K562 (cell line): ENCODE data around the gene MRPL40. TPM values are rescaled to one million over a fixed set of nuclear protein-coding genes. Genes with fewer than 3 reads are reported as not detected.

ENCODE experiments used
- ATAC-seq: fragments of 200-7000 bp; cut with Tn5 transposase; 3 replicates; pipeline ENCODE4 v1.9.1; 2020; ENCODE audit warnings: moderate library complexity
- BruUV-seq: library from RNA; stranded (reverse); fragments of 400-500 nt; replicated peaks from 2 replicates; lab custom pipeline; 2021; lab: Mats Ljungman, UMichigan
- CTCF ChIA-PET: fragments of 300-600 bp; formaldehyde crosslinking; extraction: SDS; loops from one replicate; lab custom pipeline; 2021; ENCODE audit warnings: low intra/inter-chr PET ratio; lab: Yijun Ruan, JAX
- POLR2A ChIA-PET: fragments of 300-600, 350-650 bp; sonication (Branson Sonifier 250); formaldehyde crosslinking; extraction: SDS; loops from one replicate; lab custom pipeline; 2021; ENCODE audit warnings: antibody characterized with exemption, inconsistent platforms; lab: Yijun Ruan, JAX
- DNase-seq, 4 experiments: peaks; one replicate each; pipeline versions ENCODE4 v3.0.0 to v3.0.0-alpha.2; 2011 to 2018; ENCODE audit warnings: low spot score in 3 of 4, mixed read lengths in 3 of 4; ENCODE audit errors: extremely low read depth in 1 of 4
- FAIRE-seq: peaks from 2 replicates; lab custom pipeline; 2011; peaks lifted over from hg19 to GRCh38; lab: Jason Lieb, UNC
- H2AFZ ChIP-seq: 2 replicates; pipeline ENCODE4 v1.6.0; 2011; ENCODE audit warnings: low read depth, low read length, control low read depth, inconsistent platforms
- H3K27ac ChIP-seq: fragments of 200-600 bp; 3 replicates; pipeline ENCODE4 v1.8.0; 2011; ENCODE audit warnings: low read depth, mild to moderate bottlenecking, control low read depth, inconsistent platforms, low read length, moderate library complexity, mixed read lengths; ENCODE audit errors: extremely low read depth
- H3K27me3 ChIP-seq, 2 experiments: fragments of 300-600 bp in 1 of 2; 2 replicates in 1 of 2; 3 replicates in 1 of 2; pipeline versions ENCODE4 v1.6.0 to v1.8.0; 2011; ENCODE audit warnings: inconsistent platforms in 2 of 2, low read length in 2 of 2, mild to moderate bottlenecking in 1 of 2, mixed read lengths in 1 of 2, moderate library complexity in 1 of 2; ENCODE audit not compliant: control insufficient read depth in 2 of 2, insufficient read depth in 2 of 2
- H3K36me3 ChIP-seq: fragments of 300-600 bp; 3 replicates; pipeline ENCODE4 v1.8.0; 2011; ENCODE audit warnings: mild to moderate bottlenecking, low read length, inconsistent platforms; ENCODE audit not compliant: control insufficient read depth, insufficient read depth
- H3K4me1 ChIP-seq, 2 experiments: fragments of 200-600 bp in 1 of 2; replicated peaks in 1 of 2; 2 replicates in 1 of 2; 3 replicates in 1 of 2; pipeline versions ENCODE4 v1.5.1 to v1.8.0; 2011; ENCODE audit warnings: inconsistent platforms in 2 of 2, low read length in 2 of 2, mild to moderate bottlenecking in 1 of 2, mixed read lengths in 1 of 2, moderate library complexity in 1 of 2; ENCODE audit not compliant: control insufficient read depth in 2 of 2, insufficient read depth in 2 of 2
- H3K4me2 ChIP-seq: 2 replicates; pipeline ENCODE4 v1.6.1; 2011; ENCODE audit warnings: low read length, control low read depth, inconsistent platforms, mixed read lengths; ENCODE audit not compliant: insufficient read depth
- H3K4me3 ChIP-seq: fragments of 200-600 bp; sonication (generic), shearing (Covaris generic); 2 replicates; pipeline ENCODE4 v1.5.1; 2016; ENCODE audit warnings: control low read depth, inconsistent platforms
- H3K79me2 ChIP-seq: fragments of 200-600 bp; 3 replicates; pipeline ENCODE4 v1.8.0; 2011; ENCODE audit warnings: low read length, inconsistent platforms; ENCODE audit not compliant: control insufficient read depth, insufficient read depth
- H3K9ac ChIP-seq, 2 experiments: 2 replicates each; pipeline versions ENCODE4 v1.6.0 to v1.6.1; 2011; ENCODE audit warnings: low read depth in 2 of 2, low read length in 2 of 2, control low read depth in 1 of 2, inconsistent platforms in 1 of 2, mild to moderate bottlenecking in 1 of 2, mixed read lengths in 1 of 2; ENCODE audit not compliant: insufficient read depth in 1 of 2
- H3K9me1 ChIP-seq: one replicate; pipeline ENCODE4 v1.6.0; 2011; ENCODE audit warnings: inconsistent platforms, mild to moderate bottlenecking, low read length, moderate library complexity; ENCODE audit not compliant: control insufficient read depth, insufficient read depth
- H3K9me3 ChIP-seq: replicated peaks from 2 replicates; pipeline ENCODE4 v1.5.1; 2011; ENCODE audit warnings: low read depth, low read length, inconsistent platforms; ENCODE audit not compliant: control insufficient read depth, insufficient read depth
- H4K20me1 ChIP-seq: replicated peaks from 2 replicates; pipeline ENCODE4 v1.6.1; 2011; ENCODE audit warnings: low read length, inconsistent platforms, mixed read lengths; ENCODE audit not compliant: control insufficient read depth, insufficient read depth
- ATF3 ChIP-seq, 2 experiments: fragments of 450-650 bp in 1 of 2; sonication (generic) in 1 of 2; formaldehyde crosslinking in 1 of 2; IDR thresholded peaks in 1 of 2; conservative IDR thresholded peaks in 1 of 2; 2 replicates each; pipeline versions ENCODE4 v1.6.1 to v1.8.1; 2016 to 2023; ENCODE audit warnings: mild to moderate bottlenecking in 2 of 2, moderate library complexity in 2 of 2, inconsistent platforms in 1 of 2, missing genetic modification reagents in 1 of 2
- CEBPG ChIP-seq, 3 experiments: fragments of 200-800 bp in 1 of 3; sonication (Bioruptor generic) in 1 of 3; sonication (generic) in 1 of 3; formaldehyde crosslinking in 1 of 3; IDR thresholded peaks in 2 of 3; conservative IDR thresholded peaks in 1 of 3; 2 replicates each; pipeline versions ENCODE4 v1.6.1 to v1.8.0; 2016 to 2022; ENCODE audit warnings: missing compliant biosample characterization in 2 of 3, missing genetic modification characterization in 2 of 3, mild to moderate bottlenecking in 1 of 3, missing genetic modification reagents in 1 of 3
- E4F1 ChIP-seq: fragments of 250-450 bp; sonication (Bioruptor Pico); IDR thresholded peaks from 2 replicates; pipeline ENCODE4 v1.5.0; 2021; ENCODE audit warnings: mild to moderate bottlenecking, borderline replicate concordance
- ESRRB ChIP-seq: fragments of 250-450 bp; sonication (Bioruptor Pico); IDR thresholded peaks from 2 replicates; pipeline ENCODE4 v1.5.0; 2020; ENCODE audit warnings: mild to moderate bottlenecking, moderate library complexity, borderline replicate concordance
- FOXM1 ChIP-seq, 2 experiments: fragments of 450-650 bp in 1 of 2; sonication (generic) in 1 of 2; formaldehyde crosslinking in 1 of 2; IDR thresholded peaks; 2 replicates each; pipeline versions ENCODE4 v1.6.1 to v1.9.0; 2017 to 2022; ENCODE audit warnings: low read depth in 2 of 2, mild to moderate bottlenecking in 2 of 2, missing genetic modification reagents in 1 of 2, moderate library complexity in 1 of 2
- HOXB6 ChIP-seq: fragments of 250-450 bp; sonication (Bioruptor Pico); IDR thresholded peaks from 2 replicates; pipeline ENCODE4 v1.5.1; 2022; ENCODE audit warnings: mild to moderate bottlenecking, borderline replicate concordance
- JUN ChIP-seq, 2 experiments: sonication (generic) in 1 of 2; formaldehyde crosslinking in 1 of 2; IDR thresholded peaks; 2 replicates each; pipeline versions ENCODE4 v1.6.1 to v1.8.0; 2012 to 2022; ENCODE audit warnings: borderline replicate concordance in 2 of 2, mild to moderate bottlenecking in 2 of 2, improper control_type of control experiment in 1 of 2, low read depth in 1 of 2, low read length in 1 of 2, missing genetic modification reagents in 1 of 2
- MAX ChIP-seq: sonication (generic); formaldehyde crosslinking; IDR thresholded peaks from 2 replicates; pipeline ENCODE4 v1.9.0; 2022; ENCODE audit warnings: mild to moderate bottlenecking, missing genetic modification reagents
- POLR2A ChIP-seq: fragments of 450-650 bp; conservative IDR thresholded peaks from 2 replicates; pipeline ENCODE4 v1.6.1; 2016
- PPARD ChIP-seq: fragments of 250-450 bp; sonication (Bioruptor Pico); IDR thresholded peaks from 2 replicates; pipeline ENCODE4 v1.8.0; 2022; ENCODE audit warnings: inconsistent platforms, mild to moderate bottlenecking, moderate library complexity
- TEAD4 ChIP-seq, 2 experiments: sonication (generic) in 1 of 2; formaldehyde crosslinking in 1 of 2; IDR thresholded peaks; 2 replicates each; pipeline versions ENCODE4 v1.6.1 to v1.8.0; 2012 to 2022; ENCODE audit warnings: borderline replicate concordance in 1 of 2, inconsistent platforms in 1 of 2, low read length in 1 of 2, mild to moderate bottlenecking in 1 of 2, missing genetic modification reagents in 1 of 2
- USF1 ChIP-seq: sonication (generic); formaldehyde crosslinking; IDR thresholded peaks from 2 replicates; pipeline ENCODE4 v1.9.0; 2022; ENCODE audit warnings: mild to moderate bottlenecking, missing genetic modification reagents
- ZNF511 ChIP-seq: sonication (generic); formaldehyde crosslinking; IDR thresholded peaks from 2 replicates; pipeline ENCODE4 v1.8.0; 2022; ENCODE audit warnings: mild to moderate bottlenecking, missing genetic modification reagents
- WGBS: fragments of 100-300 bp; shearing (Covaris generic); methylation state at CpG from one replicate; pipeline ENCODE4 v1.1.6; 2016; ENCODE audit warnings: low coverage, mixed read lengths; ENCODE audit not compliant: insufficient coverage; ENCODE audit errors: missing lambda C conversion rate; 5-methylcytosine and 5-hydroxymethylcytosine counted together
- in situ Hi-C: fragments of 300-500 bp; cut with MboI; formaldehyde crosslinking; loops from 4 replicates; pipeline ENCODE4 v1.15.0; 2018; ENCODE audit warnings: inconsistent platforms, mixed read lengths
- intact Hi-C: fragments of 100-400 bp; cut with micrococcal nuclease; formaldehyde crosslinking; loops from 2 replicates; pipeline ENCODE4 v1.14.2; 2022
- polyA plus RNA-seq, 8 experiments: library from polyadenylated mRNA; depleted of rRNA in 4 of 8; stranded (reverse) in 5 of 8; unstranded in 3 of 8; fragments of >200 nt; fragmentation: Nextera tagmentation in 2 of 8; fragmentation: Illumina TruSeq in 1 of 8; extraction: Ambion mirVana in 2 of 8; extraction: Trizol in 1 of 8; gene quantifications; 2 replicates each; pipeline versions ENCODE4 v1.2.1 to v1.2.3, GENCODE V29; 2011 to 2014; ENCODE audit warnings: inconsistent platforms in 1 of 8, missing spikeins in 1 of 8
- total RNA-seq, 7 experiments: library from RNA; depleted of rRNA in 6 of 7; stranded (reverse); fragments of >200 nt in 6 of 7; fragmentation: Illumina TruSeq in 2 of 7; extraction: Trizol in 2 of 7; gene quantifications; 2 replicates each; pipeline versions ENCODE4 v1.2.1 to v1.2.3, GENCODE V29; 2011 to 2021; ENCODE audit warnings: low replicate concordance in 1 of 7

MRPL40 gene
- total and polyA plus RNA-seq, 9 of the 15 experiments (the other 6 are each of a cell fraction or from before 2014, with no cell fraction given), result 132 to 652 (median 208) TPM

- no peak overlapping the region for H3K27ac ChIP-seq
- no peak overlapping the region for H2AFZ ChIP-seq
- ChIA-PET POLR2A (interaction anchor here (0.6 to 3.9 kb wide), 8 partner anchors 11 to 853 kb away, joined by 3 to 39 read pairs (median 6); partner anchors contain the start of gene SLC25A1), CTCF (no interaction called here)
- peaks cover 99% of the 10 kb centered on the region for H3K36me3 ChIP-seq
- H4K20me1 ChIP-seq, result 0 out of 2 replicates have a peak, but pooled peaks cover 3% of the 10 kb centered on the region
- FAIRE-seq, result no peak
- no TSS peak for BruUV-seq
- ATAC-seq, result no peak
- H3K9me1 ChIP-seq, result no peaks in the 10 kb centered on the region
- DNase-seq, result no peak
- H3K79me2 ChIP-seq, result no peaks in the 10 kb centered on the region
- H3K27me3 ChIP-seq, result no peaks in the 10 kb centered on the region
- intact Hi-C loops, result no loop called here
- no peak overlapping the region for H3K9ac ChIP-seq
- H3K4me2 ChIP-seq, result no peak overlapping the region
- no peaks in the 10 kb centered on the region for H3K9me3 ChIP-seq
- 97% methylated on average over 2 of the region's 2 CpGs for WGBS
- in situ Hi-C loops, result no loop called here
- H3K4me1 ChIP-seq, result no peaks in the 10 kb centered on the region
- H3K4me3 ChIP-seq, result no peak overlapping the region
- TF ChIP-seq USF1, result peak; percentile 42; the same call in 1 of the 2 replicates
- TF ChIP-seq HOXB6 (CRISPR knock-in tag), result 0 out of 2 replicates have a peak, but pooled peaks have one; percentile 10
- no peak for TF ChIP-seq E4F1 (CRISPR knock-in tag)
- 0 out of 2 replicates have a peak, but pooled peaks have one; percentile 19 for TF ChIP-seq POLR2A
- TF ChIP-seq ATF3 (IDR thresholded peaks at IDR 0.05), result no peak
- 0 out of 2 replicates have a peak, but pooled peaks have one; percentile 40 for TF ChIP-seq ATF3 (CRISPR knock-in tag; conservative IDR thresholded peaks at IDR 0.05)
- TF ChIP-seq JUN (IDR thresholded peaks at IDR 0.05; ENCODE audit: borderline replicate concordance, low read depth, low read length), result no peak
- TF ChIP-seq JUN (CRISPR knock-in tag; IDR thresholded peaks at IDR 0.05; ENCODE audit: borderline replicate concordance), result peak; percentile 60; the same call in 1 of the 2 replicates
- TF ChIP-seq MAX (CRISPR knock-in tag), result peak; percentile 41; the same call in 1 of the 2 replicates
- no peak for TF ChIP-seq TEAD4 (IDR thresholded peaks at IDR 0.05; ENCODE audit: low read length)
- TF ChIP-seq TEAD4 (CRISPR knock-in tag; IDR thresholded peaks at IDR 0.05; ENCODE audit: borderline replicate concordance), result peak; percentile 55; the same call in 1 of the 2 replicates
- 0 out of 2 replicates have a peak, but pooled peaks have one; percentile 5 for TF ChIP-seq ZNF511
- TF ChIP-seq ESRRB, result no peak
- peak; percentile 47; the same call in 1 of the 2 replicates for TF ChIP-seq CEBPG (CRISPR knock-in tag; IDR thresholded peaks at IDR 0.05)
- TF ChIP-seq CEBPG (tag; conservative IDR thresholded peaks at IDR 0.05 in 1 of 2, IDR thresholded peaks at IDR 0.05 in 1 of 2), result no peak; a peak in 1 of 4 replicates
- TF ChIP-seq FOXM1 (IDR thresholded peaks at IDR 0.05; ENCODE audit: low read depth), result no peak
- 0 out of 2 replicates have a peak, but pooled peaks have one; percentile 31 for TF ChIP-seq FOXM1 (CRISPR knock-in tag; IDR thresholded peaks at IDR 0.05; ENCODE audit: low read depth)
- TF ChIP-seq PPARD (CRISPR knock-in tag), result no peak
Measured at GRCh38 chr22:19386248-19386647, 46.1 kb upstream of the MRPL40 start.
